Fibroblast of pulmonary artery (primary cell): ENCODE results near the gene GTPBP6.
"Not testable (repeated sequence)": the region's sequence is repeated elsewhere in the genome, so short reads cannot be mapped to it uniquely, and the experiment has no call there.

Source experiments
- DNase-seq: peaks from one replicate; pipeline ENCODE4 v3.0.0-alpha.2; 2010; ENCODE audit warnings: low read depth
- H3K4me3 ChIP-seq: replicated peaks from 2 replicates; pipeline ENCODE4 v1.5.1; 2011; ENCODE audit warnings: low read depth, mild to moderate bottlenecking, control low read depth, low read length, moderate library complexity
- CTCF ChIP-seq: IDR thresholded peaks from 2 replicates; pipeline ENCODE4 v1.5.1; 2011; ENCODE audit warnings: mild to moderate bottlenecking, control low read depth, low read length, inconsistent platforms; ENCODE audit errors: missing control alignments

The GTPBP6 gene

GRCh38 chrX:270848-271367 is 47.7 kb downstream of the GTPBP6 start:
- no peak overlapping the region for H3K4me3 ChIP-seq
- TF ChIP-seq CTCF = no peak
- no peak for DNase-seq

- no peak for DNase-seq
- no peak for TF ChIP-seq CTCF
- no peak overlapping the region for H3K4me3 ChIP-seq
These were observed 50.8 kb downstream of the GTPBP6 start for GRCh38 chrX:267771-268261.

- no peak for DNase-seq
- TF ChIP-seq CTCF = no peak
- no peak overlapping the region for H3K4me3 ChIP-seq
These were observed 53.1 kb downstream of the GTPBP6 start for GRCh38 chrX:265502-265901.

- TF ChIP-seq CTCF = no peak
- no peak overlapping the region for H3K4me3 ChIP-seq
- DNase-seq = peak; percentile 70
These were observed 53.8 kb downstream of the GTPBP6 start for GRCh38 chrX:264634-265455.

GRCh38 chrX:264006-264405 is 54.6 kb downstream of the GTPBP6 start:
- DNase-seq, H3K4me3 ChIP-seq: not testable (repeated sequence)

GRCh38 chrX:262381-262909 is 56.2 kb downstream of the GTPBP6 start:
- no peak for TF ChIP-seq CTCF
- H3K4me3 ChIP-seq = no peak overlapping the region
- no peak for DNase-seq

GRCh38 chrX:261919-262352 is 56.7 kb downstream of the GTPBP6 start:
- H3K4me3 ChIP-seq = no peak overlapping the region
- no peak for DNase-seq
- no peak for TF ChIP-seq CTCF
